Panc1 (cell line): Measurements from ENCODE around the gene CYTH4.

ENCODE experiments used
- POLR2AphosphoS5 ChIP-seq: IDR thresholded peaks from 2 replicates; pipeline ENCODE4 v1.6.1; 2012; ENCODE audit warnings: mild to moderate bottlenecking, low read depth, low read length, moderate library complexity
- TF ChIP-seq, protein P1 (sequence below): fragments of 450-650 bp; IDR thresholded peaks from 2 replicates; pipeline ENCODE4 v1.5.1; 2017; ENCODE audit warnings: mild to moderate bottlenecking
- TF ChIP-seq, protein P2 (sequence below), 2 experiments: IDR thresholded peaks; 2 replicates each; pipeline ENCODE4 v1.6.1; 2011 to 2012; ENCODE audit warnings: low read depth in 2 of 2, control low read depth in 1 of 2, low read length in 1 of 2, mild to moderate bottlenecking in 1 of 2, moderate library complexity in 1 of 2; ENCODE audit not compliant: insufficient read depth in 1 of 2

DNA sequence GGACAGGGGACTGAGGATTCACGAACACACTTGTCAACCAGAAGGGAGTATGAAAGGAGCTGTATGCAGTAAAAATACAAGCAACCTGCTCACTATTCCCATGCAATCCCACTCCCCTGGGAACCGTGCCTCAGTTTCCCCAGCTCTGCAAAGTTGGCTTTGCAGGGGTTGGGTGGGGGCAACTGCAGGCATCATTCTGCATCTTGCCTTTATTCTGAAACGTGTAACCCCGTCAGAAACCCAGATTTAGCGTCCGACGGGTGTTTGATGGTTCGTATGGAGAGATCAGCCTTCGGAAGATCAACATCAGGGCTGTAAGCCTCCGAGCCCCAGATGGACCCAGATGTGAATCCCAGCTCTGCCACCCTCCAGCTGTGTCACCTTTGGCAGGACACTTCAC, 3.6 kb downstream of the CYTH4 start:
- TF ChIP-seq, protein P1, sequence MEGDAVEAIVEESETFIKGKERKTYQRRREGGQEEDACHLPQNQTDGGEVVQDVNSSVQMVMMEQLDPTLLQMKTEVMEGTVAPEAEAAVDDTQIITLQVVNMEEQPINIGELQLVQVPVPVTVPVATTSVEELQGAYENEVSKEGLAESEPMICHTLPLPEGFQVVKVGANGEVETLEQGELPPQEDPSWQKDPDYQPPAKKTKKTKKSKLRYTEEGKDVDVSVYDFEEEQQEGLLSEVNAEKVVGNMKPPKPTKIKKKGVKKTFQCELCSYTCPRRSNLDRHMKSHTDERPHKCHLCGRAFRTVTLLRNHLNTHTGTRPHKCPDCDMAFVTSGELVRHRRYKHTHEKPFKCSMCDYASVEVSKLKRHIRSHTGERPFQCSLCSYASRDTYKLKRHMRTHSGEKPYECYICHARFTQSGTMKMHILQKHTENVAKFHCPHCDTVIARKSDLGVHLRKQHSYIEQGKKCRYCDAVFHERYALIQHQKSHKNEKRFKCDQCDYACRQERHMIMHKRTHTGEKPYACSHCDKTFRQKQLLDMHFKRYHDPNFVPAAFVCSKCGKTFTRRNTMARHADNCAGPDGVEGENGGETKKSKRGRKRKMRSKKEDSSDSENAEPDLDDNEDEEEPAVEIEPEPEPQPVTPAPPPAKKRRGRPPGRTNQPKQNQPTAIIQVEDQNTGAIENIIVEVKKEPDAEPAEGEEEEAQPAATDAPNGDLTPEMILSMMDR = no peak
- TF ChIP-seq, protein P2, sequence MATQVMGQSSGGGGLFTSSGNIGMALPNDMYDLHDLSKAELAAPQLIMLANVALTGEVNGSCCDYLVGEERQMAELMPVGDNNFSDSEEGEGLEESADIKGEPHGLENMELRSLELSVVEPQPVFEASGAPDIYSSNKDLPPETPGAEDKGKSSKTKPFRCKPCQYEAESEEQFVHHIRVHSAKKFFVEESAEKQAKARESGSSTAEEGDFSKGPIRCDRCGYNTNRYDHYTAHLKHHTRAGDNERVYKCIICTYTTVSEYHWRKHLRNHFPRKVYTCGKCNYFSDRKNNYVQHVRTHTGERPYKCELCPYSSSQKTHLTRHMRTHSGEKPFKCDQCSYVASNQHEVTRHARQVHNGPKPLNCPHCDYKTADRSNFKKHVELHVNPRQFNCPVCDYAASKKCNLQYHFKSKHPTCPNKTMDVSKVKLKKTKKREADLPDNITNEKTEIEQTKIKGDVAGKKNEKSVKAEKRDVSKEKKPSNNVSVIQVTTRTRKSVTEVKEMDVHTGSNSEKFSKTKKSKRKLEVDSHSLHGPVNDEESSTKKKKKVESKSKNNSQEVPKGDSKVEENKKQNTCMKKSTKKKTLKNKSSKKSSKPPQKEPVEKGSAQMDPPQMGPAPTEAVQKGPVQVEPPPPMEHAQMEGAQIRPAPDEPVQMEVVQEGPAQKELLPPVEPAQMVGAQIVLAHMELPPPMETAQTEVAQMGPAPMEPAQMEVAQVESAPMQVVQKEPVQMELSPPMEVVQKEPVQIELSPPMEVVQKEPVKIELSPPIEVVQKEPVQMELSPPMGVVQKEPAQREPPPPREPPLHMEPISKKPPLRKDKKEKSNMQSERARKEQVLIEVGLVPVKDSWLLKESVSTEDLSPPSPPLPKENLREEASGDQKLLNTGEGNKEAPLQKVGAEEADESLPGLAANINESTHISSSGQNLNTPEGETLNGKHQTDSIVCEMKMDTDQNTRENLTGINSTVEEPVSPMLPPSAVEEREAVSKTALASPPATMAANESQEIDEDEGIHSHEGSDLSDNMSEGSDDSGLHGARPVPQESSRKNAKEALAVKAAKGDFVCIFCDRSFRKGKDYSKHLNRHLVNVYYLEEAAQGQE (IDR thresholded peaks at IDR 0.05; ENCODE audit: insufficient read depth in 1 of 2, low read depth in 2 of 2, low read length in 1 of 2) = no peak
- no peak for TF ChIP-seq POLR2AphosphoS5
